ENCODE measurements around the gene ARG2.
A peak's percentile ranks its signal among the peaks of the same experiment; 100 is the strongest.
"Not testable (repeated sequence)": the region's sequence is repeated elsewhere in the genome, so short reads cannot be mapped to it uniquely, and the experiment has no call there.

ARG2 gene

DNA sequence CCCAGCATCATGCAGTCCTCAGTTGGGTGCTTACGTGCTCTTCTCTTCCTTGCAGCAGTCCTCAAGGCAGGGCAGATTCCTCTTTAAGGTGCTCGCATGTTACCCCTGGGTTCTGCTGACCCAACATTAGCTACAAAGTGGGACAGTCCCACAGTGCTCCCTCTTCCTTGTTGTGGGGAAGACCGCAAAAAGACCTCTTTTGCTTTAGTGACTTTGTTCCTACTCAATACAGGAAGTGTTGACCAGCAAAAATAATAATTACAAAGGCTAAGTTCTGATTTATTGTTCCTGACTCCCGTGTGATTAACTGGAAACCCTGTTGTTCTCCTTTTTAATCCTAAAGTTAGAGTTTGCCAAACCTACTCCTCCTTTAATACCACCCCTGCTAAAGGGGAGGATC, 33.4 kb upstream of the ARG2 start:
- no peak for DNase-seq (ENCODE audit: low spot score)

DNA sequence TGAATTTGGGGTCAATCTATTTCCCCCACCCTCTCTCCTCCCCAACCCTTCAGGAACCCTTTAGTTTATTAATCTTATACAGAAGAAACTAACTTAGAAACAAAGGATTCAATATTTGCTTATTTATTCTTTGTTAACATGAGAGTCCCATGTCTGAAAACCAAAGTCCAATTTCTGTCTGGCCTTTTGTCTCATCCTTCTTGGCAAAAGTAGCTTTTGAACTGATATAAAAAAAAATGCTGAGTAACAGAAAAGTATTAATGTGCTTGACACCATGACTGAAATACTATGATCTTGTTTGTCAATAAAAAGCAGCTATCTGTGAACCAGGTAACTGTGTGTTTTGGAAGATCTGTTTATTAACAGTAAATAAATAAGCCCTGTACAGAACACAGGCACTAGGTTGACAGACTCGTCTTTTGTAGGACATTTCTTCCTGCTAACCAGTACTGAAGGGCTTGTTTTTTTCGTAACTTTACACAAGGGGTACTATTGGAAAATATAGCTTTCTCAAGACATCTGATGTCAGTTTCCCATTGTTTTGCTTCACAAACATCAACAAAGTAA, 30.4 kb upstream of the ARG2 start:
- DNase-seq (ENCODE audit: low spot score): no peak

DNA sequence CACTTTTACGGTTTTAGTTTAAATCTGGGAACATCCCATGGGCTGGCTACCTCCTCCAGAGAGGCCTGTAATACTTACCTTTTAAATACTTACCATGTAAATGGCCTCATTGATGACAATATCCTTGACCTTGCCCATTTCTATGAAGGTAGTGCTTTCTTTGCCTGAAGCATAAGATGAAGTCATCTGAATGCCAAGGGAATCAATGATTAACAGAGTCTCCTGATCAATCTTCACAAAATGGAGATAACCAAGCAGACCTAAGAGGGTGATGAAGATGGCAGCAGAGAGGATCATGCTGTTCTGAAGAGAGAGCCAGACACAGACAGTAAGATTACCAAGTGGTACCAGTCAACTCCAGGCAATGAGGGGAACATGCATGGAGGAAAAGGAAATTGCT, 26.1 kb upstream of the ARG2 start:
- not testable (repeated sequence) for DNase-seq (ENCODE audit: low spot score)

- no peak for DNase-seq (ENCODE audit: low spot score)
Observed at GRCh38 chr14:67595392-67595791, 24.3 kb upstream of the ARG2 start.

- DNase-seq (ENCODE audit: low spot score): peak; percentile 90
Observed at GRCh38 chr14:67599698-67600561, 19.8 kb upstream of the ARG2 start, which contains the start of gene PIGH. Gene PIGH (minus strand): TSS chr14:67600268. CDS start chr14:67600203, 65 bp downstream.

- DNase-seq (ENCODE audit: low spot score): not testable (repeated sequence)
Observed at GRCh38 chr14:67600562-67600974, 19.2 kb upstream of the ARG2 start.

DNA sequence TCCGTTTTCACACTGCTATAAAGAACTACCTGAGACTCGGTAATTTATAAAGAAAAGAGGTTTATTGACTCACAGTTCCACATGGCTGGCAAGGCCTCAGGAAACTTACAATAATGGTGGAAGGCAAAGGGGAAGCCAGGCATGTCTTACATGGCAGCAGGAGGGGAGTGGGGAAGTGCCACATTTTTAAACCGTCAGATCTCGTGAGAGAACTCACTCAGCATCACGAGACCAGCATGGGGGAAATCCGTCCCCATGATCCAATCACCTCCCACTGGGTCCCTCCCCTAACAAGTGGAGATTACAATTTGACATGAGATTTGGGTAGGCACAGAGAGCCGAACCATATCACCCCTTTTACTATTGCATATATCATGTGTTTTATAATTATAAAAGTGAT, 17.6 kb upstream of the ARG2 start:
- DNase-seq (ENCODE audit: low spot score): no peak

- DNase-seq (ENCODE audit: low spot score): no peak
Observed at GRCh38 chr14:67602995-67603545, 16.6 kb upstream of the ARG2 start.

DNA sequence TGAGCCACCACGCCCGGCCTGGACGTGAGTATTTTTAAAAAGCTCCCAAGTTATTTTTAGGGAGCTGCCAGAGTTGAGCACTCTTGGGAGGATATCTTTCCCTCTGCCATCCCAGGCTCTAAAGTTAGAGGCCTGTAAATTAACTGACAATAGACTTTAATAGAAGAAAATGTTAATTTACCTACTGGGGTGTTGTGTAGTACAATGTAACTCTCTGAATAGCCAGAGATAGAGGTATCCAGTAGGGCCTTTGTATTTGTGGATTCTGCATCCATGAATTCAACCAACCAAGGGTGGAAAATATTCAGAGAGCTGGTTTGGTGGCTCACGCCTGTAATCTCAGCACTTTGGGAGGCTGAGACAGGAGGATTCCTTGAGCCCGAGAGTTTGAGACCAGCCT, 12.1 kb upstream of the ARG2 start:
- DNase-seq (ENCODE audit: low spot score): no peak

DNA sequence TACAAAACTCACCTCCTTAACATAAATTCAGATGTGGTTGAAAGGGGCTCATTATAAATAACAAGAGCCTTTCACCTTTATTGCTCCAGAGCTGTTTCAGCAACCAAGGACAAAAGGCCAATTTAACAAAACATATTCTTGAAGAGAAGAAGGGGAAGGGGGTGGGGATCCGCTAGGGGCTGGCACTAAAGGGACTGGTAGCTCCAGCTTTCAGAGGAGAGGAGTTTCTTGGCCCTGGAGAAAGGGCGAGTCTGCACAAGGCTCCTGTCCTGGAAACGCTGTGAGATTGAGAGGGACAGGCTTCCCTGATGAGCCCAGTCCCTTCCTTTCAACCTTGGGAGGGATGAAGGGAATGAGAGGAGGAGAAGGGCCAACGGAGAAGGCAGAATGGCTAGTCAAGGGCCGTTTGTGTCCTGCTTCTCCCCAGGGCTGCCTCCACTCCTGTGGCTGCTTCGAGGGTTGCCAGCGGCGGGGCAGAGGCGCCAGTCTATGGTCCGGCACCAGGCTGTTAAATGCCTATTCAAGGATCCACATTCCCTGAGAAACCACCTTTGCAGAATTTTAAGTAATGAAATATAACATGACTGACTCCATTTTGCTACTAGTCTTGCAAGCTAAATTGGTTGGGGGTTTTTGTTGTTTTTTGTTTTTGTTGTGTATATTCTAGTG, 9.9 kb upstream of the ARG2 start:
- no peak for DNase-seq (ENCODE audit: low spot score)

DNA sequence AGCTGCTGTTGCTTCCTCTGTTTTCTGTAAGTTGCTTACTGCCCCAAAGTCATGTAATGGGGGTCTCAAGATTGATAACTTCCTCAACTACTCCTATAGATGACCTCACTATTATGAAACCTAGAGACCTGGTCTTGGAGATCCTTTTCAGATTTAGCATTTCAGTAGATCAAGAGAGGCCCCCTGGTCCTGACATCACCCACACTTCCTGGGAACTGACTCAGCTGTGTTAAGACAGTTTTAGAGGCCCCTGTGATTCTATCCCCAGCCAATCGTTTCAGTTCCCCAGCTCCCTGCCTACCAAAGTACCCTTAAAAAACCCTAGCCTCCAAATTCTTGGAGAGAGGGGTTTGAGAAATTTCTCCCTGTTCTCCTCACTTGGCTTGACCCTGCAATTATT, 9.2 kb upstream of the ARG2 start:
- DNase-seq (ENCODE audit: low spot score): no peak

DNA sequence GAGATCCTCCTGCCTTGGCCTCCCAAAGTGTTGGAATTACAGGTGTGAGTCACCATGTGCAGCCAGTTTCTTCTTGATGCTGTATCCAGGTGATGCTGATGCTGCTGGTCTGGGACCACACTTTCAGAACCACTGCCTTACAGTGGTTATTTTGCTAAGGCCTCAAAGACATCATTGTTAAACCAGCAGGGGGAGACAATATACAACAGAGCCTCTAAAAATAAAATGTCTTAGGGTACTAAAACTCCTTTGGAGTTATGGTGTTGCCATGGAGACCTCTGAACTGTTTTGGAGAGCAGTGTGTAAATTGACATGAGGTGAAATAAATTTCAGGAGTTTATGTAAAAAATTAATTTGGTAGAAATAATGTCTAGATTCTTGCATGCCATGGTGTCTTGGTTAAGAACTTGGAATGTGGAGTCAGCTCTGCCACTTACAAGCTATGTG, 1.1 kb upstream of the ARG2 start:
- peak; percentile 72 for DNase-seq (ENCODE audit: low spot score)

DNA sequence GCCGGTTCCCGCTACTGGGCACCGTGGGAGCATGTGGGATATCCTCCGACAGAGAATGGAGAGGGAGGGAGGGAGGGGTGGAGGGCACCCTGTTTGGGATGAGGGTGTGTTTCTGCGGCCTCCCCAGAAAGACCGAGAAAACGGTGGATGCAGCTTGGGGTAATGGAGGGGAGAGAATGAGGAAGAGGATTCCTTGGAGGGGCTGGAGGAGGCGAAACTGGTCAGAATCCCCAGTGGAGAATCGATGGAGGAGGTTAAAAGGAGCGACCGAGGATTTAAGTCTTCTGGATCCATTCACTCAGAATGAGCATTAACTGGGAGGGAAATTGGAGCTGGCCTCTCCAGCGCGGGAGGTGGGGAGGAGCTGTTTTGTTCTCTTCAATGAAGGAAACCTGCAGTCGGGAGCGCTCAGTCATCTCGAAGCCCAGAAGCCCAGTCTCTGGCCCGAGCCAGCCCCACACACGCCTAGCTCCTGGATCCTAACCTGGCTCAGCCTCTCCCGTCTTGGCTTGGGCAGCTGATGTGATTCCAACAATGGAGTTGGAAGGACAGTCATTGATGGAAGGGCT, 581 bp downstream of the ARG2 start:
- peak; percentile 7 for DNase-seq (ENCODE audit: low spot score)

- peak; percentile 81 for DNase-seq (ENCODE audit: low spot score)
Observed at GRCh38 chr14:67622675-67623074, 3.0 kb downstream of the ARG2 start.

DNA sequence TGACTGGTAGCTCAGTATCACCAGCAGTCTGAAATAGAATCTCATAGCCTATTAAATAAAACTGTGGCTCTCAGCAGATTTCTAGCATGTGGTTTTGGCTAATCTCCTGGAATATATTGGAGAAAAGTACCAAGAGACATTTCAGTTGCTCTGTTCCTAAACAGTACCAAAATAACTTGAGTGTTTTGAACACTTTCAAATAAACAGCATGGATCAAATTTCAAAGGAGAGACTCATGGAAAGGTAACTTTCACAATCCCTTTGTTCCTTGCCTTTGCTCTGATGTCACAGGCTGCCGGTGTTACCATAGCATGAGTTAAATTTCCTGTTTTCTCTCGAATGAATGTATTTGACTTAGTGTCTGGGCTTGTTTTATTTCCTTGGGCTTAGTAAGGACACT, 3.4 kb downstream of the ARG2 start:
- DNase-seq (ENCODE audit: low spot score): peak; percentile 8

DNA sequence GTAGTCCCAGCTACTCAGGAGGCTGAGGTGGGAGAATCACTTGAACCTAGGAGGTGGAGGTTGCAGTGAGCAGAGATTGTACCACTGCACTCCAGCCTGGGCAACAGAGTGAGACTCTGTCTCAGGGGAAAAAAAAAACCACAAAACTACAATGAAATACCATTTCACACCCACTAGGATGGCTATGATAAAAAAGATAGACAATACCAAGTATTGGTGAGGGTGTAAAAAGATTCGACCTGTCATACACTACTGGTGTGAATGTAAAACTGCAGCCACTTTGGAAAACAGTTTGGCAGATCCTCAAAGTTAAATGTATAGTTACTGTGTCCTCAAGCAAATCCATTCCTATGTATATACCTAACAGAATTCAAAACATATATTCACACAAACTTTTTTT, 6.4 kb downstream of the ARG2 start:
- not testable (repeated sequence) for DNase-seq (ENCODE audit: low spot score)

GRCh38 chr14:67627519-67627918, 7.8 kb downstream of the ARG2 start:
- DNase-seq (ENCODE audit: low spot score): no peak

DNA sequence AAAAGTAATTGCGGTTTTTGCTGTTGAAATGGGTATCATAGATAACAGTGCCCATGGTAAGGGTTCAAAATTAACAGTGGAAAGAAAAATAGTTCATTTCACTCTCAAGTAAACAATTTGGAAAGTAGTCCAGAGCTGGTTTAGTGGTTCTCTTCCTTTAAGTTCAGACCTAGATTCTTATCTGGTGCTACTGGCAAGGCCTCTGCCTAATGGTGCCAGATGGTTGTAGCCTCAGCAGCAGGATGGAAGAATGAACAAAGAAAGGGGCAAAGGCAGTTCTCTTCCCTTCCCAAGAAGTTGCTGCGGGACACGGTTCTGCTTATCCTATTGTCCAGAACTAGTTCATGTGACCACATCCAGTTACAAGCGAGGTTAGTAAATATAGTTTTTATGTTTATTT, 10.5 kb downstream of the ARG2 start:
- DNase-seq (ENCODE audit: low spot score): no peak

- DNase-seq (ENCODE audit: low spot score): no peak
Observed at GRCh38 chr14:67630938-67631337, 11.2 kb downstream of the ARG2 start.

DNA sequence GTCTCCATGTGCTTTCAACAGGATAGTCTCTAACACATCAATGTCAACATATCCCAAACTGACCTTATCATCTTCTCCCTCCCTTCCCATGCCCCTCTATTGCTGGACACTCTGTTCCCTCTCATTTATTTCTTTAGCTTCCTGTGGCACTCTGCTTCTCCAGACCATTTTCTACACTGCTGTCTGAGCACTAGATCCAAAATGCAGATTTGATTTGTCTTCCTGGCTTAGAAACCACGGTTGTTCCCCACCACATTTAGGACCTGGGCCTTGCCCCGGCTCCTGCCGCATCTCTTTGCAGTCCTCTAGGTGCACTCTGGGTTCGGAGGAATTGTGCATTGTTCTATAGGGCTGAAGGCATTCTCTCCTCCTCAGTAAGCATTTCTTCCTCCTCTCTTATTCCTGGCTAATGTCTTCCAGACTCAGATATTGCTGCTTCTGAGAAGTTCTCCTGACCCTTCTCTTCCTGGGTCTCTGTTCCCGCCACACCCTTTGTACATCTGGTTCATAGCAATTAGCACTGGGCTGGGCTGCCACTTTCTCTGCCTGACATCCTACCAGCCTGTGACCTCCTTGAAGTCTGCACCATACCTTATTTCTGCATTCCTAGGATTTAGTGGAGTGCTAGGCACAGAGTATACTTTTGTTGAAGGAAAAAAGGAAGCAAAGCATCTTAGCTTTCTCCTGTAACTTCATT, 13.9 kb downstream of the ARG2 start:
- no peak for DNase-seq (ENCODE audit: low spot score)

GRCh38 chr14:67636361-67636919, 16.7 kb downstream of the ARG2 start:
- no peak for DNase-seq (ENCODE audit: low spot score)

Measured in hepatic stellate cell (primary cell).